ENCODE results near the gene NOTCH1.

The NOTCH1 gene

GRCh38 chr9:136487672-136488071, 58.2 kb downstream of the NOTCH1 start:
- TF ChIP-seq SIN3A (IDR thresholded peaks at IDR 0.05; ENCODE audit: borderline replicate concordance, insufficient read depth, low read length) (no peak), REST (IDR thresholded peaks at IDR 0.05; ENCODE audit: insufficient read depth in 1 of 2, low read depth in 2 of 2, low read length in 2 of 2) (no peak), POLR2AphosphoS5 (IDR thresholded peaks at IDR 0.05; ENCODE audit: low read depth, low read length) (no peak), FOXP2 (optimal IDR thresholded peaks at IDR 0.05; ENCODE audit: borderline replicate concordance, extremely low read depth, extremely low read length, insufficient read depth) (no peak)

GRCh38 chr9:136486823-136487620, 58.8 kb downstream of the NOTCH1 start:
- TF ChIP-seq TAF1 (IDR thresholded peaks at IDR 0.05; ENCODE audit: borderline replicate concordance, insufficient read depth, low read length) (no peak), REST (IDR thresholded peaks at IDR 0.05; ENCODE audit: insufficient read depth in 1 of 2, low read depth in 2 of 2, low read length in 2 of 2) (no peak), FOXP2 (optimal IDR thresholded peaks at IDR 0.05; ENCODE audit: borderline replicate concordance, extremely low read depth, extremely low read length, insufficient read depth) (no peak), SIN3A (IDR thresholded peaks at IDR 0.05; ENCODE audit: borderline replicate concordance, insufficient read depth, low read length) (no peak), POLR2AphosphoS5 (IDR thresholded peaks at IDR 0.05; ENCODE audit: low read depth, low read length) (no peak)

- TF ChIP-seq REST (IDR thresholded peaks at IDR 0.05; ENCODE audit: insufficient read depth in 1 of 2, low read depth in 2 of 2, low read length in 2 of 2) (no peak), FOXP2 (optimal IDR thresholded peaks at IDR 0.05; ENCODE audit: borderline replicate concordance, extremely low read depth, extremely low read length, insufficient read depth) (no peak), SIN3A (IDR thresholded peaks at IDR 0.05; ENCODE audit: borderline replicate concordance, insufficient read depth, low read length) (no peak), TAF1 (IDR thresholded peaks at IDR 0.05; ENCODE audit: borderline replicate concordance, insufficient read depth, low read length) (no peak), POLR2AphosphoS5 (IDR thresholded peaks at IDR 0.05; ENCODE audit: low read depth, low read length) (no peak)
Observed at GRCh38 chr9:136486131-136486530, 59.7 kb downstream of the NOTCH1 start.

- TF ChIP-seq REST (IDR thresholded peaks at IDR 0.05; ENCODE audit: insufficient read depth in 1 of 2, low read depth in 2 of 2, low read length in 2 of 2) (no peak), FOXP2 (optimal IDR thresholded peaks at IDR 0.05; ENCODE audit: borderline replicate concordance, extremely low read depth, extremely low read length, insufficient read depth) (no peak), TAF1 (IDR thresholded peaks at IDR 0.05; ENCODE audit: borderline replicate concordance, insufficient read depth, low read length) (no peak), POLR2AphosphoS5 (IDR thresholded peaks at IDR 0.05; ENCODE audit: low read depth, low read length) (no peak), SIN3A (IDR thresholded peaks at IDR 0.05; ENCODE audit: borderline replicate concordance, insufficient read depth, low read length) (no peak)
Observed at GRCh38 chr9:136485049-136486045, 60.5 kb downstream of the NOTCH1 start.
